Neural cell (in vitro differentiated cells): ENCODE results near the gene ABO.

Experiments
- CTCF ChIP-seq: fragments of 450-650 bp; IDR thresholded peaks from 2 replicates; pipeline ENCODE4 v1.5.1; 2014; ENCODE audit warnings: antibody characterized with exemption, mild to moderate bottlenecking, moderate library complexity; ENCODE audit not compliant: poor library complexity, severe bottlenecking
- EP300 ChIP-seq: fragments of 450-650 bp; conservative IDR thresholded peaks from 2 replicates; pipeline ENCODE4 v1.6.1; 2014; ENCODE audit warnings: antibody characterized with exemption, mild to moderate bottlenecking, moderate library complexity; ENCODE audit not compliant: poor library complexity, severe bottlenecking
- MXI1 ChIP-seq: fragments of 450-650 bp; conservative IDR thresholded peaks from 2 replicates; pipeline ENCODE4 v1.6.1; 2014; ENCODE audit warnings: antibody characterized with exemption, mild to moderate bottlenecking; ENCODE audit not compliant: poor library complexity, severe bottlenecking
- REST ChIP-seq: IDR thresholded peaks from 2 replicates; pipeline ENCODE4 v1.6.1; 2012; ENCODE audit warnings: borderline replicate concordance

GRCh38 chr9:133273098-133273497, 1.9 kb downstream of the ABO start:
- TF ChIP-seq EP300, result no peak
- no peak for TF ChIP-seq CTCF
- no peak for TF ChIP-seq MXI1
- no peak for TF ChIP-seq REST
